Measurements from ENCODE around the gene SERPINB13. TPM values are rescaled to one million over a fixed set of nuclear protein-coding genes. Genes with fewer than 3 reads are reported as not detected.
"Not testable (repeated sequence)": the region's sequence is repeated elsewhere in the genome, so short reads cannot be mapped to it uniquely, and the experiment has no call there.

SERPINB13 gene
- total RNA-seq, 1 experiment from 2014 or later = not detected

- no peak for DNase-seq (ENCODE audit: low spot score)
Observed at GRCh38 chr18:63590966-63591695, 4.0 kb downstream of the SERPINB13 start.

- DNase-seq (ENCODE audit: low spot score) = no peak
Observed at GRCh38 chr18:63591725-63592124, 4.6 kb downstream of the SERPINB13 start.

GRCh38 chr18:63592471-63592870, 5.3 kb downstream of the SERPINB13 start:
- no peak for DNase-seq (ENCODE audit: low spot score)

GRCh38 chr18:63596964-63597363, 9.8 kb downstream of the SERPINB13 start:
- DNase-seq (ENCODE audit: low spot score) = no peak

GRCh38 chr18:63603355-63603754, 16.2 kb downstream of the SERPINB13 start:
- no peak for DNase-seq (ENCODE audit: low spot score)

GRCh38 chr18:63603772-63604171, 16.6 kb downstream of the SERPINB13 start:
- no peak for DNase-seq (ENCODE audit: low spot score)

- no peak for DNase-seq (ENCODE audit: low spot score)
Observed at GRCh38 chr18:63604791-63605567, 17.8 kb downstream of the SERPINB13 start.

GRCh38 chr18:63606526-63606925, 19.4 kb downstream of the SERPINB13 start:
- no peak for DNase-seq (ENCODE audit: low spot score)

- DNase-seq (ENCODE audit: low spot score) = no peak
Observed at GRCh38 chr18:63613420-63613819, 26.3 kb downstream of the SERPINB13 start.

- no peak for DNase-seq (ENCODE audit: low spot score)
Observed at GRCh38 chr18:63617049-63617914, 30.1 kb downstream of the SERPINB13 start.

- no peak for DNase-seq (ENCODE audit: low spot score)
Observed at GRCh38 chr18:63617915-63618234, 30.7 kb downstream of the SERPINB13 start.

- DNase-seq (ENCODE audit: low spot score) = no peak
Observed at GRCh38 chr18:63619661-63620060, 32.5 kb downstream of the SERPINB13 start.

GRCh38 chr18:63624863-63625262, 37.7 kb downstream of the SERPINB13 start:
- no peak for DNase-seq (ENCODE audit: low spot score)

GRCh38 chr18:63626431-63626830, 39.3 kb downstream of the SERPINB13 start:
- no peak for DNase-seq (ENCODE audit: low spot score)

GRCh38 chr18:63627819-63628218, 40.7 kb downstream of the SERPINB13 start:
- no peak for DNase-seq (ENCODE audit: low spot score)

GRCh38 chr18:63637703-63638102, 50.6 kb downstream of the SERPINB13 start:
- DNase-seq (ENCODE audit: low spot score) = no peak

- DNase-seq (ENCODE audit: low spot score) = not testable (repeated sequence)
Observed at GRCh38 chr18:63641157-63641680, 54.1 kb downstream of the SERPINB13 start.

GRCh38 chr18:63642668-63643356, 55.7 kb downstream of the SERPINB13 start:
- not testable (repeated sequence) for DNase-seq (ENCODE audit: low spot score)

- DNase-seq (ENCODE audit: low spot score) = not testable (repeated sequence)
Observed at GRCh38 chr18:63644142-63644541, 57.0 kb downstream of the SERPINB13 start, which contains the start of gene SERPINB4. Gene SERPINB4 (minus strand): TSS chr18:63644256. CDS start chr18:63643577, 679 bp downstream.

GRCh38 chr18:63644694-63645093, 57.6 kb downstream of the SERPINB13 start:
- not testable (repeated sequence) for DNase-seq (ENCODE audit: low spot score)

GRCh38 chr18:63646936-63647335, 59.8 kb downstream of the SERPINB13 start:
- no peak for DNase-seq (ENCODE audit: low spot score)
